NOMO-1 treated with dmso at 0.1 percent for 144 hours (cell line): ENCODE results near the gene MEGF11.

Source experiments
- DNase-seq: peaks from one replicate; lab custom pipeline; 2025; ENCODE audit not compliant: unreplicated experiment; lab: John Stamatoyannopoulos, UW

The MEGF11 gene

DNA sequence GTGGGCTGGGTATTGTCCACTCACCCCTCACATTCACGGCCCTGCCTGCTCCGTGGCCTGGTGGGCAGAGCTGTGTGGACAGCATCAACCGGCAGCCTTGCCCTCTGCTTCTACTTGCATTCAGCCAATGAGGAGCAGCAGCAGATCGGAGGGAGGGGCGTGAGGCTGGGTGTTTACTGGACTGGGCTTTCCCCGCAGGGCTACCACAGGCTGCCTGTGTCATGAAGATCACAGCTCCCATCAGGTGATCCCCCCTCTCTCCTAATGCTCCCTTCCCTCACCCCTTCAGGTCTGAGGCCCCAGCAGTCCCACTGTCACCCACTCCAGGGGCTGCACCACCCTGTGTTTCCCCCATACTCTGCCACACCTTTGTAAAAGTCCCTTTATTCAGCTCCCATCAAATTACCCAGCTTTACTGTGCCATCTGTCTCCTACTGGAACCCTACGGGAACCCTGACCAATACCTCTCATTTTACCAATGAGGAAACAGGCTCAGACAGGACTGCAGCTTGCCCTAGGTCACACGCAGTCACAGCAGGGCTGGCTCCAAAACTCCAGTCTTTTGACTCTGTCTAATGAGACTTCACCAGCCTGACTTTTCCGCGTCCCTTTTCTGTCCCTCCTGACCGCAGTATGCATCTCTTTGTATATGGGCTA, 81.1 kb downstream of the MEGF11 start:
- DNase-seq, result no peak

GRCh38 chr15:66171841-66172240, 81.7 kb downstream of the MEGF11 start:
- no peak for DNase-seq

DNA sequence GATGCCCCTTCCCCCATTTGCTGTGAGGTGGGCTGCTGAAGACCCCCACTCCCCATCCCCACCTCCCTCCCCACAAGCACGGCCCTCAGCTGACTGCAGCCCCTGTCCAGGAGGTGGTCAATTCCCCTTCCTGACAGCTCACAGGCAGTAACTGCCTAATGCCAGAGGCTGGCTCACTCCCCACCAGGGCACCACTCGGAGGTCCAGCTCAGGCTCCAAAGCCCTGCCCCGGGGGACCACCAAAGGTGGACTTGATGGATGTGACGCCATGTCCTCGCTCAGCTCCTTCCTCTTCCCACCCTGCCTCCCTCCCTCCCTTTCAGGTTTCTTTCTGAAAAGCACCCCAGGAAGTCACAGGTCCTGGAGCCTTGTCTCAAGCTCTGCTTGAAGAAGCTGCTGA, 82.8 kb downstream of the MEGF11 start:
- no peak for DNase-seq

DNA sequence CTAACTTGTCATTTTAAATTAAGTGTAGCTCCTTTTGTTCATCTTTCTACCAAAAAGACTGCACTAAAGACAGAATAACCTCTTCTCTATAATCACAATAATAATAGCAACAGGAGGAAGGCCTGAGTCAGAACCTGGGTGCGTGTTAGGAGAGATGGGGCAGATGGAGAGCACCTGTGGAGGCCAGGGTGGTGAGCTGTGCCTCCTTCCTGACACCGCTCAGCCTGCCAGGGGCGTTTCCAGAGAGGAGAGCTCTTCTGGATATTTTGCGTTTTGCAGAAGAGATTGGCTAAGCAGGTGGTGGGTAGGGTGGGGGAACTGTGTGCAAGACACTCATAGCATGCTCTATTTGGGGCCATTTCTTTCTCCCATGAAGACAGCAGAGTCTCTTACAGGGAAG, 83.5 kb downstream of the MEGF11 start:
- no peak for DNase-seq

DNA sequence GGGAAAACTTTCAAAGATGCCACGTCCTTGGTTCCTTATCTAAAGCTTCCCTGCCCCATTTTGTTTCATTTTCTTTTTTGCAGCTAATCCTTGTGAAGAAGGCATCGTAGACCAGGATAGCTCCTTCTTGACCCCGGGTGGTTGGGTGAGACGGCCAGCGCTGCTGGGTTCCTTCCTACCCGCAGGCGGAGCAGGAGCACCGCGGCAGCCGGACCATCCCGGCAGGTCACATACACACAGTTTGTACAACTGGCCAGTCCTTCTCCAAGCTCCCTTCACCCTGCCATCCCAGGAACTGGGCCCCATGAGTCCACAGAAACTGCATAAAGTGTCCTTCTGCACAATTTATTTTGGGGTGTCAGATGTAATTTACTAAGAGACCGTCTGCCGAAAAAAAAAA, 83.9 kb downstream of the MEGF11 start:
- no peak for DNase-seq

- DNase-seq, result no peak
Measured at GRCh38 chr15:66169023-66169422, 84.5 kb downstream of the MEGF11 start.

GRCh38 chr15:66167854-66168253, 85.7 kb downstream of the MEGF11 start:
- no peak for DNase-seq

- no peak for DNase-seq
Measured at GRCh38 chr15:66165856-66166255, 87.7 kb downstream of the MEGF11 start.

GRCh38 chr15:66164788-66165187, 88.8 kb downstream of the MEGF11 start:
- no peak for DNase-seq

GRCh38 chr15:66163553-66163952, 90.0 kb downstream of the MEGF11 start:
- DNase-seq, result no peak

DNA sequence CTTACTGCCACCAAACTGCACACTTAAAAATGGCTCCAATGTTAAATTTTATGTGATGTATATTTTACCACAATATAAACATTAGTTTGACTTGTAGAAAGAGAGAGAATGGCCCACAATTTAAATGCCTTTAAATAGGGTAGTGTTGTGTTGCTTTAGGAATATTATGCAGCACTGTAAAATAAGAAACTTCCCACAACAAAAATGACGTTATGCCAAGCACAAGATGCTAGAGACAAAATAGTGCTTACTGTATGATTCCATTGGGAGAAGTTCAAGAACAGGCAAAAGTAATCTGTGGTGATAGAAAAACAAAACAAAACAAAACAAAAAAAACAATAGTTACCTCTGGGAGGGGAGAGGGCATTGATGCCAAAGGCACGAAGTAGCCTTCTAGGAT, 91.3 kb downstream of the MEGF11 start:
- no peak for DNase-seq

DNA sequence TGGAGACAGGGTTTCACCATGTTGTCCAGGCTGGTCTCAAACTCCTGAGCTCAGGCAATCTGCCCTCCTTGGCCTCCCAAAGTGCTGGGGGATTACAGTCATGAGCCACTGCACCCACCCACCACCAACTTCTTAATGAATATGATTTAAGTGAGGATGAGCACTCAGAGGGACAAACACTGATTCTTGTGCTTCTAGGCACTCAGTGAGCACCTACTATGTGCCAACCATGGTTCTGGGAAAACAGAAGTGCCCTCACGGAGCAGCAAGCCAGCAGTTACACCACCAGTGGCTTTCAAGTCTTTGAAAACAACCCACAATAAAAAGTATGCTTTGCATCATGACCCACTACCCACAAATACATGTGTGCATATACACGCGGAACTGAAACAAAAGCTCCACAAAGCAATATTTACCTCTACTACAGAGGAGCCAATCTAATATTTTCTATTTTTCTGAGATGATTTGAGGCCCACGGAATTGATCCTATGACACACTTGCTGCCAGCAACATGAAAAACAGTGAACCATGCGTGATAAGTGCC, 91.9 kb downstream of the MEGF11 start:
- DNase-seq, result no peak

DNA sequence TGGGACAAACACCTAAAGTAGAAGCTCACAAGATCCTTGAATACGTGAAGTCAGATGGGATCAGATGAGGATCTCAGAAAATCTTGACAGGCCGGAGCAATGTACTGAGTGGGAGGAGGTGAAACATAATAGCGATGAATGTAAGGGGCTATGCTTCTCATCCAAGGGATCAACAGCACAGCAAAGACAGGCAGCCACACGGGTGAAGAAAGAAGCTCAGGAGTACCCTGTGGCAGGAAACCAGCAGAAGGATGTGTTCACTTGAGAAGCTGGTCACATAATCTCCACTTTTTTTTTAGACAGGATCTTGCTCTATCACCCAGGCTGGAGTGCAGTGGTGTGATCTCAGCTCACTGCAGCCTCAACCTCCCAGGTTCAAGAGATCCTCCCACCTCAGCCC, 92.4 kb downstream of the MEGF11 start:
- no peak for DNase-seq

GRCh38 chr15:66157507-66157906, 96.0 kb downstream of the MEGF11 start:
- no peak for DNase-seq

DNA sequence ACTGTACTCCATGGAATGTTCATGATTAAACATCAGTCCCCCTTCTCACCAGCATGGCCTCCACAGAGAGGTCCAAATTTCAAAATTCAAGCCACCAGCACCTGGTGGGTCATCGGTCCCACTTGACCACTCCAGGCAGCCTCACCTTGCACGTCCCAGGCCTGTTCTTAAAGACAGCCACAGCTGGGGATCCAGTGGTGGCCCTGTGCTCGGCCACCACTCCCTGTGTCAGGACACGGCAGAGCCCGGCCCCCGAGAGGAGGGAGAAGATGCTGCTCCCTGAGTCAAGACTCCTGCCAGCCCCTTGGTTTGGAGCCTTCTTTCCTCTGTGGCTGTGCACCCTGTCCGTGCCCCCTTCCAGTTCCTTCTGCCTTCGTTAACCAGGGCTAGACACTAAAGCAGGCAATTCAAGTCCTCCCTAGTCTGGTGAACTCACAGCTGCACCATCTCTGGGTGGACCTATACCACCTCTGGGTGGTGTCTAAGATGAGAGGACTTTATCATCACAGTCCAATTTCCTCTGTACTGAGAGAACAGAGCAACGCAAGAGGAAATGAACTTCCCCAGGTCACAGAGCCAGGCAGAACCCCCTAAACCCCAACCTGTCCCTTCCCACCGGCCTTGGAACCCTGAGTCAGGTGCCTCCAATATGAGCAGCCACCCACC, 97.1 kb downstream of the MEGF11 start:
- no peak for DNase-seq

- DNase-seq, result no peak
Measured at GRCh38 chr15:66155065-66155464, 98.5 kb downstream of the MEGF11 start.

GRCh38 chr15:66154581-66154980, 99.0 kb downstream of the MEGF11 start:
- no peak for DNase-seq

- no peak for DNase-seq
Measured at GRCh38 chr15:66153549-66154415, 99.8 kb downstream of the MEGF11 start.

- no peak for DNase-seq
Measured at GRCh38 chr15:66152650-66153049, 100.9 kb downstream of the MEGF11 start.

DNA sequence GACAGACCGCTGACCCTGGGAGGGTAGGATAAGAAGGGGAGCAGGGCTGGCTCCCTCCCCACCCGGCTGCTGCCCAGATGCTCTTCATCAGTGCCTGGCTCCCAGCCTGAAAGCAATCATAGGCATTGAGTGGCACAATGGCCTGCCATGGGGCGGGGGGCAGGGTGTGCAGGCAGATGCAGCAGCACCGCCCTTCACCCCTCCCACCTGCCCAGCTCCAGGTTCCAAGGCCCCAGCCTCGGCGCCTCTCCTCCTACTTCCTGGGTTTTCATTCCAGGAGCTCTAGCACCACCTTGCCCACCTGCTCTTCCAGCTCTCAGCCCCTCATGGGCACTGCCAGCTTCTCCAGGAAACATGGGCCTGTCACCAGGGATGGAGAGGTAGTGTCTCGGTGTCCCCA, 101.7 kb downstream of the MEGF11 start:
- DNase-seq, result no peak

- no peak for DNase-seq
Measured at GRCh38 chr15:66149871-66150270, 103.7 kb downstream of the MEGF11 start.

GRCh38 chr15:66148187-66148586, 105.4 kb downstream of the MEGF11 start:
- DNase-seq, result no peak
